ENCODE measurements around the gene INSL4. TPM values are rescaled to one million over a fixed set of nuclear protein-coding genes. Genes with fewer than 3 reads are reported as not detected.
A peak's percentile ranks its signal among the peaks of the same experiment; 100 is the strongest.

INSL4 gene
- total and polyA plus RNA-seq, 10 of the 15 experiments (the other 5 are each of a cell fraction or from before 2014, with no cell fraction given) = 0.03 TPM; not detected in 9

DNA sequence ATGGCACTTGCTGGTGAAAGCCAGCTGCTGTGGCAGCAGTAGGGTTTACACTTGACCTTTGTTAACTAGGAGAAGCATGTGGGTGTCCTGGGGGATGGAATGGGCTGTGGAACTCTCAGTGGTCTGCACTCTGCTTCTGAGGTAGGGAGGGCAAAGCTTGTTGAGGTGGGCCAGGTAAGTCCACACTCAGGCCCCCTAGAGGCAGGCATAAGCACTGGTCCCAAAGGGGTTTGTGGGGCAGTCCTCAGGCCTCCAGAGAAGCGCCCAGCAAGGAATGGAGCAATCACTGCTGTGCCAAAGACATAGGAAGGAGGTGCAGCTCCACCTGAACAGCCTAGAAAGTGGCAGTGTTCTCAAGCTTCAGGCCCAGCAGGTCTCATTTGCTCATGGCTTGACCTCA is 34.7 kb downstream of the INSL4 start:
- no peaks in the 10 kb centered on the region for H3K36me3 ChIP-seq (ENCODE audit: control insufficient read depth in 2 of 2, insufficient read depth in 2 of 2, low read length in 1 of 2)
- intact Hi-C loops (cut with micrococcal nuclease; ENCODE audit: unreplicated experiment) = loop anchor here (10.0 kb wide), 1 partner anchor 329 kb away; no protein-coding TSS in a partner anchor
- ATAC-seq (peak; percentile 57), FAIRE-seq (no peak), DNase-seq (ENCODE audit: low read depth, low spot score) (no peak)
- ChIA-PET SMC1A (ENCODE audit: uncharacterized antibody, unreplicated experiment) (interaction anchor here (1.0 kb wide), 1 partner anchor 538 kb away, joined by 3 read pairs; no protein-coding TSS in a partner anchor), POLR2A (no interaction called here), CTCF (no interaction called here), RAD21 (ENCODE audit: unreplicated experiment) (no interaction called here)
- H3K27ac ChIP-seq (ENCODE audit: control insufficient read depth, insufficient read depth) = no peak overlapping the region
- no peak overlapping the region for H3K4me2 ChIP-seq (ENCODE audit: control insufficient read depth, insufficient read depth)
- TF ChIP-seq, protein P1, sequence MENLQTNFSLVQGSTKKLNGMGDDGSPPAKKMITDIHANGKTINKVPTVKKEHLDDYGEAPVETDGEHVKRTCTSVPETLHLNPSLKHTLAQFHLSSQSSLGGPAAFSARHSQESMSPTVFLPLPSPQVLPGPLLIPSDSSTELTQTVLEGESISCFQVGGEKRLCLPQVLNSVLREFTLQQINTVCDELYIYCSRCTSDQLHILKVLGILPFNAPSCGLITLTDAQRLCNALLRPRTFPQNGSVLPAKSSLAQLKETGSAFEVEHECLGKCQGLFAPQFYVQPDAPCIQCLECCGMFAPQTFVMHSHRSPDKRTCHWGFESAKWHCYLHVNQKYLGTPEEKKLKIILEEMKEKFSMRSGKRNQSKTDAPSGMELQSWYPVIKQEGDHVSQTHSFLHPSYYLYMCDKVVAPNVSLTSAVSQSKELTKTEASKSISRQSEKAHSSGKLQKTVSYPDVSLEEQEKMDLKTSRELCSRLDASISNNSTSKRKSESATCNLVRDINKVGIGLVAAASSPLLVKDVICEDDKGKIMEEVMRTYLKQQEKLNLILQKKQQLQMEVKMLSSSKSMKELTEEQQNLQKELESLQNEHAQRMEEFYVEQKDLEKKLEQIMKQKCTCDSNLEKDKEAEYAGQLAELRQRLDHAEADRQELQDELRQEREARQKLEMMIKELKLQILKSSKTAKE (IDR thresholded peaks at IDR 0.05; ENCODE audit: low read depth, poor library complexity, severe bottlenecking) = no peak
- no peak for TF ChIP-seq STAT3 (IDR thresholded peaks at IDR 0.05; ENCODE audit: low read depth, low read length)
- TF ChIP-seq BHLHE40 (IDR thresholded peaks at IDR 0.05; ENCODE audit: borderline replicate concordance in 1 of 2, low read depth in 2 of 2, low read length in 1 of 2) = no peak
- TF ChIP-seq, protein P2, sequence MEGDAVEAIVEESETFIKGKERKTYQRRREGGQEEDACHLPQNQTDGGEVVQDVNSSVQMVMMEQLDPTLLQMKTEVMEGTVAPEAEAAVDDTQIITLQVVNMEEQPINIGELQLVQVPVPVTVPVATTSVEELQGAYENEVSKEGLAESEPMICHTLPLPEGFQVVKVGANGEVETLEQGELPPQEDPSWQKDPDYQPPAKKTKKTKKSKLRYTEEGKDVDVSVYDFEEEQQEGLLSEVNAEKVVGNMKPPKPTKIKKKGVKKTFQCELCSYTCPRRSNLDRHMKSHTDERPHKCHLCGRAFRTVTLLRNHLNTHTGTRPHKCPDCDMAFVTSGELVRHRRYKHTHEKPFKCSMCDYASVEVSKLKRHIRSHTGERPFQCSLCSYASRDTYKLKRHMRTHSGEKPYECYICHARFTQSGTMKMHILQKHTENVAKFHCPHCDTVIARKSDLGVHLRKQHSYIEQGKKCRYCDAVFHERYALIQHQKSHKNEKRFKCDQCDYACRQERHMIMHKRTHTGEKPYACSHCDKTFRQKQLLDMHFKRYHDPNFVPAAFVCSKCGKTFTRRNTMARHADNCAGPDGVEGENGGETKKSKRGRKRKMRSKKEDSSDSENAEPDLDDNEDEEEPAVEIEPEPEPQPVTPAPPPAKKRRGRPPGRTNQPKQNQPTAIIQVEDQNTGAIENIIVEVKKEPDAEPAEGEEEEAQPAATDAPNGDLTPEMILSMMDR (IDR thresholded peaks at IDR 0.05 in 2 of 3, conservative IDR thresholded peaks at IDR 0.05 in 1 of 3; ENCODE audit: control insufficient read depth in 2 of 3, extremely low read depth in 1 of 3, insufficient read depth in 1 of 3, low read depth in 3 of 3, low read length in 3 of 3) = peak in 2 of 3 experiments; percentile 20; a peak in 2 of 6 replicates
- TF ChIP-seq GATAD2B (conservative IDR thresholded peaks at IDR 0.05; ENCODE audit: low read depth) = no peak
- no peaks in the 10 kb centered on the region for H3K27me3 ChIP-seq (replicated peaks in 1 of 2; ENCODE audit: control insufficient read depth in 2 of 2, insufficient read depth in 2 of 2, low read length in 1 of 2)
- no peaks in the 10 kb centered on the region for H3K79me2 ChIP-seq (ENCODE audit: control insufficient read depth, insufficient read depth, low read length)
- in situ Hi-C loops (cut with MboI) = no loop called here
- H4K20me1 ChIP-seq (ENCODE audit: control insufficient read depth, insufficient read depth) = no peaks in the 10 kb centered on the region
- no peaks in the 10 kb centered on the region; the same call in 2 of the 3 replicates for H3K9me3 ChIP-seq (replicated peaks; ENCODE audit: control insufficient read depth, insufficient read depth, low read length)
- no TSS peak for BruUV-seq (replicated peaks)
- no peak overlapping the region for H2AFZ ChIP-seq (ENCODE audit: control insufficient read depth, low read depth, low read length)
- no peaks in the 10 kb centered on the region for H3K4me1 ChIP-seq (ENCODE audit: control insufficient read depth, insufficient read depth, low read length)
- WGBS (ENCODE audit: insufficient coverage, insufficient replicate concordance, low lambda C conversion rate, missing lambda C conversion rate) = 53% methylated on average over 1 of the region's 1 CpG
- H3K9ac ChIP-seq (ENCODE audit: control insufficient read depth, insufficient read depth, low read length) = no peak overlapping the region
- H3K4me3 ChIP-seq = no peak overlapping the region
